Spleen (tissue), 11 donors: ENCODE results near the gene CYP2B6. TPM values are rescaled to one million over a fixed set of nuclear protein-coding genes. Genes with fewer than 3 reads are reported as not detected.
"Not testable (repeated sequence)": the region's sequence is repeated elsewhere in the genome, so short reads cannot be mapped to it uniquely, and the experiment has no call there.

ENCODE experiments used
- DNase-seq: peaks from one replicate; pipeline ENCODE4 v3.0.0-alpha.2; 2020
- H3K27ac ChIP-seq, 8 donors: fragments of 200-600 bp; sonication (generic) in 7 of 8; 1 replicate in 4 of 8; 2 replicates in 4 of 8; pipeline versions ENCODE4 v1.5.0 to v1.8.0; 2016 to 2021; ENCODE audit warnings: inconsistent platforms in 4 of 8, mild to moderate bottlenecking in 4 of 8, moderate library complexity in 1 of 8
- H3K27me3 ChIP-seq, 7 donors: fragments of 200-600 bp; sonication (generic) in 6 of 7; replicated peaks in 1 of 7; 1 replicate in 4 of 7; 2 replicates in 3 of 7; pipeline versions ENCODE4 v1.5.0 to v1.8.0; 2016 to 2021; ENCODE audit warnings: inconsistent platforms in 3 of 7, mild to moderate bottlenecking in 1 of 7
- H3K36me3 ChIP-seq, 6 donors: fragments of 200-600 bp; sonication (generic) in 5 of 6; 1 replicate in 4 of 6; 2 replicates in 2 of 6; pipeline versions ENCODE4 v1.5.0 to v1.8.0; 2016 to 2021; ENCODE audit warnings: inconsistent platforms in 2 of 6
- H3K4me1 ChIP-seq, 6 donors: fragments of 200-600 bp; sonication (generic) in 5 of 6; 1 replicate in 3 of 6; 2 replicates in 3 of 6; pipeline versions ENCODE4 v1.5.0 to v1.8.0; 2016 to 2021; ENCODE audit warnings: inconsistent platforms in 3 of 6
- H3K4me3 ChIP-seq, 8 donors: fragments of 200-600 bp; sonication (generic) in 7 of 8; 1 replicate in 4 of 8; 2 replicates in 4 of 8; pipeline versions ENCODE4 v1.5.0 to v1.8.0; 2016 to 2021; ENCODE audit warnings: inconsistent platforms in 4 of 8, mild to moderate bottlenecking in 4 of 8, moderate library complexity in 2 of 8
- H3K9me3 ChIP-seq, 8 donors: fragments of 200-600 bp; sonication (generic) in 7 of 8; 1 replicate in 4 of 8; 2 replicates in 4 of 8; pipeline versions ENCODE4 v1.5.0 to v1.8.0; 2016 to 2021; ENCODE audit warnings: inconsistent platforms in 4 of 8
- CTCF ChIP-seq, 11 experiments: fragments of 200-600 bp in 7 of 11; fragments of 450-650 bp in 4 of 11; sonication (generic) in 4 of 11; IDR thresholded peaks in 8 of 11; conservative IDR thresholded peaks in 3 of 11; 1 replicate in 7 of 11; 2 replicates in 4 of 11; pipeline versions ENCODE4 v1.4.0 to v1.8.0; 2016 to 2021; ENCODE audit warnings: antibody characterized with exemption in 11 of 11, inconsistent platforms in 4 of 11, mild to moderate bottlenecking in 1 of 11
- POLR2A ChIP-seq, 3 donors: fragments of 450-650 bp; IDR thresholded peaks; one replicate each; pipeline ENCODE4 v1.5.1; 2017; ENCODE audit warnings: antibody characterized with exemption in 3 of 3, mild to moderate bottlenecking in 1 of 3
- POLR2AphosphoS5 ChIP-seq, 3 donors: sonication (generic); formaldehyde crosslinking; IDR thresholded peaks; one replicate each; pipeline ENCODE4 v1.5.1; 2017; ENCODE audit warnings: antibody characterized with exemption in 3 of 3
- WGBS, 5 donors: extraction: QIAGEN DNeasy Blood & Tissue Kit in 3 of 5; methylation state at CpG; one replicate each; pipeline versions ENCODE4 v1.1.5 to v1.1.7; 2013 to 2018; 5-methylcytosine and 5-hydroxymethylcytosine counted together
- intact Hi-C: fragments of 100-400 bp; cut with DNase I; formaldehyde crosslinking; loops from one replicate; pipeline ENCODE4 v1.15.0; 2023; ENCODE audit warnings: low total_unique reads
- polyA plus RNA-seq, 3 donors: library from polyadenylated mRNA; stranded (reverse); fragments of 200-250 nt; gene quantifications; one replicate each; pipeline ENCODE4 v1.2.1, GENCODE V29; 2013
- total RNA-seq, 7 donors: library from RNA; depleted of rRNA in 3 of 7; stranded (reverse); fragments of >200 nt in 3 of 7; fragmentation: NEBNext Ultra II Directional in 4 of 7; extraction: Animal tissue kit (Norgen Biotek cat#: 25700) in 4 of 7; gene quantifications; one replicate each; pipeline versions ENCODE4 v1.1.0 to v1.2.1, GENCODE V29; 2016 to 2021
- donor health status: healthy with polysubstance abuse.
- donor health status: DM: no; HTN: no; CAD: no; lungs with moderate emphysema.
- donor health status: DM: no; HTN: no; CAD: no.
- donor health status: Bipolar disorder and iron deficiency.
- donor health status: healthy.
- donor health status: DM: no; HTN: no; CAD: no.
- donor health status: DM: yes; HTN: yes; CAD: no.

Gene CYP2B6
- total and polyA plus RNA-seq, 10 donors, result not detected

DNA sequence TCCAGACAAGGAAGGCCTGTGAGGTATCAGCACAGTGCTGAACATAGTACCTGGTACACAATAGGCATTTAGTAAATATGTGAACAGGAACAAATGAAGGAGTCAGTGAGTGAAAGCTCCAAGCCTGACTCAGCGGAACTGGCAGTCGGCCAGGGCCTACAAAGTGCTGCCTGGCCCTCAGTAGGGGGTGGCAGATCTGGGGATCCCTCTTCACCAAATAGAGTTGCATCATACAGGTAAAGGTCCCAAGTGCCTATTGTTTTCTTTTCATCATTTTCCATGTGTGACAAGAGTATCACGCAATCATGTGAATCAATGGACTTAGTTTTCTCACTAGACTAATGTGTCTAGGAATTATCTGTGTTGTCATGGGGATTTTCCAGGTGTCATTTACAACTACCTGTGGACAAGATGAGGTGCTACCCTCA lies 9.2 kb downstream of the CYP2B6 start:
- intact Hi-C loops, result no loop called here
- 79 to 99% (median 90%) methylated on average over 3 of the region's 3 CpGs for WGBS, 5 donors
- TF ChIP-seq POLR2AphosphoS5 (IDR thresholded peaks at IDR 0.05) (no peak), POLR2A (IDR thresholded peaks at IDR 0.05) (no peak), CTCF (IDR thresholded peaks at IDR 0.05 in 8 of 11, conservative IDR thresholded peaks at IDR 0.05 in 3 of 11) (no peak)
- Histone ChIP-seq H3K4me1 (no peaks in the 10 kb centered on the region), H3K36me3 (no peaks in the 10 kb centered on the region), H3K4me3 (no peak overlapping the region), H3K27ac (no peak overlapping the region), H3K9me3 (peaks cover 0 to 10% (median 4%) of the 10 kb centered on the region in 8 donors), H3K27me3 (peaks cover 0 to 38% (median 0%) of the 10 kb centered on the region in 7 donors)
- no peak for DNase-seq

DNA sequence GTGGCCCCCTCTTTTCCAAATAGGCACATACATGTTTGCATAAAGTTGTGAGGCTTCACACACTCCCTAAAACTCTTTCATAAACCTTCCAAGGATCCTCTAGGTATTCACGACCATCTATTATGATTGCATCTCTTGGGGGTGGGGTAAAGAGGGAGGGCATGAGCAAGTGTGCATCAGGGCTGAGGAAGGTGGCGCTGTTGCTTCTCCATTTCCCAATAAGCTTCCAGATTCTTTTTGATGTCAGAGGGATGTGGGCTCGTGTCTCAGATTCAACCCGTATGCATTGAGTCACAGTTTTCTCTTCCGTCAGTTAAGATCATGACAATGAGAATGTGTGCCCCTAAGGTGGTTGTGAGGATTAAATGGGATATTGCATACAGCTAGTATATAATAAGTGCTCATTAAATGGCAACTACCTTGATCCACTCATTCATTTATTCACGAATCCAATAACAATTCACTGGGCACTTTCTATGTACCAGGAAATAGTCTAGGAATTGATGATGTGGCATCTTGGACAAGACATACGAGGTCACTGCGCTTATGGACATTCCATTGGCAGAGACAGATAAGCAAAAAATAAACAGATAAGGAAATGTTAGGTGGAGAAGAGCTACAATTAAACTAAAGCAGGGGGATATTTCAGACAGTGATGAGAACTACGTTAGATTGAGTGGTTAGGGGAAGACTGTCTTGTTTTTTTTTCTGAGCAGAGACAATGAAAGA lies 10.3 kb downstream of the CYP2B6 start:
- no peak for DNase-seq
- H3K27ac ChIP-seq, result no peak overlapping the region
- WGBS, 5 donors, result 69 to 75% (median 71%) methylated on average over 9 of the region's 9 CpGs
- intact Hi-C loops, result no loop called here
- H3K4me1 ChIP-seq, result no peaks in the 10 kb centered on the region
- peaks cover 0 to 10% (median 4%) of the 10 kb centered on the region in 8 donors for H3K9me3 ChIP-seq
- no peak overlapping the region for H3K4me3 ChIP-seq
- no peaks in the 10 kb centered on the region for H3K36me3 ChIP-seq
- TF ChIP-seq POLR2AphosphoS5 (IDR thresholded peaks at IDR 0.05), result no peak
- TF ChIP-seq CTCF (IDR thresholded peaks at IDR 0.05 in 8 of 11, conservative IDR thresholded peaks at IDR 0.05 in 3 of 11), result no peak
- TF ChIP-seq POLR2A (IDR thresholded peaks at IDR 0.05), result no peak
- peaks cover 0 to 42% (median 0%) of the 10 kb centered on the region in 7 donors for H3K27me3 ChIP-seq

GRCh38 chr19:41003656-41004055 lies 12.6 kb downstream of the CYP2B6 start:
- Histone ChIP-seq H3K9me3 (peaks cover 0 to 10% (median 4%) of the 10 kb centered on the region in 8 donors), H3K27me3 (peaks cover 0 to 52% (median 0%) of the 10 kb centered on the region in 7 donors)
- intact Hi-C loops, H3K36me3 ChIP-seq, H3K4me3 ChIP-seq, H3K4me1 ChIP-seq, DNase-seq, H3K27ac ChIP-seq: not testable (repeated sequence)
- 61 to 77% (median 72%) methylated on average over 7 to 8 of the region's 8 CpGs for WGBS, 5 donors

DNA sequence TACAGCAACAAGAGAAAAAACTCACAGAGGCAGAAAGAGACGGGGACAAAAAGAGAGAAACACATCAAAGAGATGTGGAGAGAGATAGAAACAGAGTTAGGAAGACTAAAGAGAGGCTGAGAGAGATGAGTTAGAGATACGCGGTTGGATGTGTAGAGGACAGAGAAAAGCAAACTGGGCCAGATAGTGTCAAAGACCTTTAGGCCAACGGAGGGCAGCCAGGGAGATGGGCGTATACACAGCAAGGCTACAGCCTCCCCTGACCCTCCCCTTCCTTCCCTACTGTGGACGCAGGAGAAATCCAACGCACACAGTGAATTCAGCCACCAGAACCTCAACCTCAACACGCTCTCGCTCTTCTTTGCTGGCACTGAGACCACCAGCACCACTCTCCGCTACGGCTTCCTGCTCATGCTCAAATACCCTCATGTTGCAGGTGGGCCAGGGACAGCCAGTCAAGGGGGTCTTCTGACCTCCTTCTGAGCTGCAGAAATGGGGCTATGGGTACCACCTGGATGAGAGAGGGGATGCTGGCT lies 18.7 kb downstream of the CYP2B6 start:
- DNase-seq, result no peak
- Histone ChIP-seq H3K36me3 (no peaks in the 10 kb centered on the region), H3K27me3 (peaks cover 0 to 68% (median 0%) of the 10 kb centered on the region in 7 donors), H3K4me1 (no peaks in the 10 kb centered on the region), H3K9me3 (no peaks in the 10 kb centered on the region), H3K27ac (no peak overlapping the region), H3K4me3 (no peak overlapping the region)
- intact Hi-C loops, result no loop called here
- TF ChIP-seq POLR2A (IDR thresholded peaks at IDR 0.05), result no peak
- TF ChIP-seq POLR2AphosphoS5 (IDR thresholded peaks at IDR 0.05), result no peak
- TF ChIP-seq CTCF (IDR thresholded peaks at IDR 0.05 in 8 of 11, conservative IDR thresholded peaks at IDR 0.05 in 3 of 11), result no peak
- WGBS, 5 donors, result 72 to 80% (median 75%) methylated on average over 11 of the region's 11 CpGs
